HG02623 (cell line): Measurements from ENCODE around the gene ACSF2.

Experiments
- ATAC-seq: cut with Tn5 transposase; IDR thresholded peaks from one replicate; pipeline ENCODE4 v1.9.1; 2021; ENCODE audit warnings: moderate library complexity; ENCODE audit not compliant: unreplicated experiment

The ACSF2 gene

DNA sequence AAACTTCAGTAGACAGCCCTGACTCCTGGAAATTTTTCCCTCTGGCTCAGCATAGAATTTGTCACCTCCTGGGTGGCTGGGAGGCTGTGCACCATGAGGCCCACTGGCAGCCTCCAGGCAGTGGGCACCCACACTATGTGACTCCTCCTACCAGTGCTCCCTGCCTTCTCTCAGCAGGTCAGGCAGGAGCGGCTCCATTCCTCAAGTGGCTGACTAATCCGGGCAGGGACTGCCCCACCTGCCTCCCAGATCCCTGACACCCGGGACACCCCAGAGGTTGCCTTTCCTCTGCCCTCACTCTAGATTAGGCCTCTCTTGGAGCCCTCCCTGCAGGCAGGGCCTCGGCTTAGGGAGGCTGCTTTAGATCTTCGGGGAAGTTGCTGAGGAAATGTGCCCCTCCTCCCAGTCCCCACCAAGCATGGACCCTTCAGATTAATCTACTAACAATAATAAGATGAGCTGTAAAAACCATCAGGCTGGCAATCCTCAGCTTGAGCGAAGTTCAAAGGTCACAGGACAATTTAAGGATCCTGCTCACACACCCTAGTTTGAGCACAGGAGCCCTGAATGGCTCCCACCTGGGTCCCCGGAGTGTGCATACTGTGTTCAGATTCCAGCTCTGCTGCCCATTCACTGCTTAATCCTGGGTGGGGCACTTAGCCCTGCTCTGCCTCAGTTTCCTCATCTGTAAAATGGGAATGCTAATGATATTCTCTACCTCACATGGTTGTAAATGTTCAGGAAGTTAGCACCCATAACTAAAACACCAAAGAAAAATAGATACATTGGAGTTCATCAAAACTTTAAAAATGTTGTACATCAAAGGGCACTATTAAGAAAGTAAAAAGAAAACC, 72.2 kb downstream of the ACSF2 start:
- ATAC-seq: no peak

DNA sequence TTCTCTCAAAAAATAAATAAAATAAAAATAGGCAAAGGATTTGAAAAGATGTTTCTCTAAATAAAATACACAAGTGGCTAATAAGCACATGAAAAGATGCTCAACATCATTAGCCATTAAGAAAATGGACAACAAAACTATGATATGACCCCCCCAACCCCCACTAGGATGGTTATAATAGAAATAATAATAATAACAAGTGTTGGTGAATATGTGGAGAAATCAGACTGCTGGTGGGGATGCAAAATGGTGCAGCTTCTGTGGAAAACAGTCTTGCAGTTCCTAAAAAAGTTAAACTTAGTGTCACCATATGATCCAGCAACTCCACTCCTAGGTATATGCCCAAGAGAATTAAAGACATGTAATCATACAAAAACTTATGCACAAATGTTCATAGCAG, 73.3 kb downstream of the ACSF2 start:
- ATAC-seq: no peak

DNA sequence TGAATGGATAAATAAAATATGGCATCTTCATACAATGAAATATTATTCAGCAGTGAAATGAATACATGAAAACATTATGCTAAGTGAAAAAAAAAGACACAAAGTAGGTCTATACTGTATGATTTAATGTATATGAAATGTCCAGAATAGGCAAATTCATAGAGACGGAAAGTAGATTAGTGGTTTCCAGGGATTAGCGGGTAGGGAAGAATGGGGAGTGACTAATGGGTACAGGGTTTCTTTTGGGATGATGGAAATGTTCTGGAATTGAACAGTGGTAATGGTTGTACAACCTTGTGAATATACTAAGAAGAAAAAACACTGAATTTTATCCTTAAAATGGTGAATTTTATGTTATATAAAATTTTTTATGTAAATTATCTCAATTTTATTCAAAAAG, 73.7 kb downstream of the ACSF2 start:
- ATAC-seq: no peak

DNA sequence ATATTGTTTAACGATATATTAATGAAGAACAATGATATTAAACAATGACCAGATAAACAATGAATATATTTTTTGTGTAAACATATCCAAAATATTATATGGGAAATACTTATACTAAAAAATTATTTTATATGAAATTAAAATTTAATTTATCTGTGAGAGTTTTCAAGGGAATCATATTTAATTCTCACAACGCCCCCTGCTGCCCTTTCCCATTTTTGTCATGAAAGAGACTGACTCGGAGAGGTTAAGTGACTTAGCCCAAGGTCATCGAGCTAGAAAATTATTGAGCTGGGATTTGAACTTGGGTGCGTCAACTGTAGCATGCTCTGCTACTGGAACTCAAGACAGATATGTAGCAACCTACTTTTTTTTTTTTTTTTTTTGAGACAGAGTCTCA, 75.0 kb downstream of the ACSF2 start:
- no peak for ATAC-seq

DNA sequence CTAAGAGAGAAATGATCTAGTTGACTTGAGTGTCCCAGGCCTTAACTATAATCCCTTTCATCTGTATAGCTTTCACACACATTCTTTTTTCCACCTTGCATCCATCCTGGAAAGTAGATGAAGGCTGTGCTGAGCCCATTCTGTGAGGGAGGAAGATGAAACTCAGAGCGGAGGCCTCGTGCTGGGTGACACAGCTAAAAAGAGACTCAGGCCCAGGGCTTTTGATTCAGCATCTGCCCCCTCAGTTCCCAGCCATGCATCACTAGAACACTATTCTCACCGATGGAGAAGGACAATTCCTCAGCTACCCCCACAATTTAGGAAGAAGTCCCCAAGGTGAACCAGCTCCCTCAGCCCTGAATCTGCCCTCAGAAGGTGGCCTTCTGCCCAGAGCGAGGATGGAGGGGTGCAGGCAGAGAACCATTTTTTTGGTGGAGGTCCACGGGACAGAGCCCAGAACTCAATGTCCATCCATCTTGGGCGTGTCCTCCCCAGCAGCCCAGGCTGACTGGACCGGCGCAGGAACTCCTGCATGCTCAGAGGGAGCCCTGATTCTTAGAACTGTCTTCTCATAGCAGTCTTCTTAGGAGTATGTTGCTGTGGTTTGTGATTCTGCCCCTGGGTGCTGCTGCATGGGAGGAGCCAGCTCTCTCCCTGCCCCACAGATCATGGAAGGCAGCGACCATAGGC, 76.4 kb downstream of the ACSF2 start:
- ATAC-seq: no peak

DNA sequence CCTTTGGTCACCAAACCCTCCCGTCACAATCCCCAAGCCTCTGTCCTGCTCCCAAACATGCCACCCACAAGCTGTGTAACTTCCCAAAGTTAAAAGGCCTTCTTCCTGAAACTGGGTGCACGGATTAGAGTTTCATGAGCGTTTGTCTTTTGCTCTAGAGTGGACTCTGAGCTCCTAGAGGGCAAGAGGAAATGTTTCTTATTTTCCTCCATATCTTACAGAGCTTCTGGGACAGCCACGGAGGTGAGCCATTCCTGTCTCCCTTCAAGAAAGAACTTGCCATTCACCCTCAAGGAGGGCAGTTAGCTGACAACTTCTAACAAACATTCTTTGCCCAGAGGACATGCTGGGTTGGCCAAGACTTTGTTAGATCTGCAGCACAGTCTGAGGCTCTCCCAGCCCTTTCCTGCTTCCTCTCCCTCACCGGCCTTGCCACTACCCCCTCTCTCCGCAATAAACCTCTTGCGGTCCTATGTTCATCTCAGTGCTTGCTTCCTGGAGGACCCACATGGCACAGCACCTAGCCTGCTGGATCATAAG, 79.6 kb downstream of the ACSF2 start:
- ATAC-seq: no peak

DNA sequence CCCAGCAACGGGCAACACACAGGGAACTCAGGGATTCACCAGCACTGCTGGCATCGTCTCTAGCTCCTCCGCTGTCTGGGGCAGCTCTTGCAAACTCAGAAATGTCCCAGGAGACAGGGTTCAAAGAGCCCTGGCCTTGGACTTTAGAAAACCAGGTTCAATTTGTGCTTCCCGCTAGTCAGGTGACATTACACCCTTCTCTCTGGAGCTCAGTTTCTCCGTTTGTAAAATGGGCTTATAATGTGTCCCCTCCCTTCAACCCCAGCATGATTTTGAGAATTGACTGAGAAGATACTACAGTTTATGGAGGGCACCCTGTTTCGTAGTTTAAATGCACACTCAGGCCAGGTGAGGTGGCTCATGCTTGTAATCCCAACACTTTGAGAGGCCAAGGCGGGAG, 80.3 kb downstream of the ACSF2 start:
- no peak for ATAC-seq

DNA sequence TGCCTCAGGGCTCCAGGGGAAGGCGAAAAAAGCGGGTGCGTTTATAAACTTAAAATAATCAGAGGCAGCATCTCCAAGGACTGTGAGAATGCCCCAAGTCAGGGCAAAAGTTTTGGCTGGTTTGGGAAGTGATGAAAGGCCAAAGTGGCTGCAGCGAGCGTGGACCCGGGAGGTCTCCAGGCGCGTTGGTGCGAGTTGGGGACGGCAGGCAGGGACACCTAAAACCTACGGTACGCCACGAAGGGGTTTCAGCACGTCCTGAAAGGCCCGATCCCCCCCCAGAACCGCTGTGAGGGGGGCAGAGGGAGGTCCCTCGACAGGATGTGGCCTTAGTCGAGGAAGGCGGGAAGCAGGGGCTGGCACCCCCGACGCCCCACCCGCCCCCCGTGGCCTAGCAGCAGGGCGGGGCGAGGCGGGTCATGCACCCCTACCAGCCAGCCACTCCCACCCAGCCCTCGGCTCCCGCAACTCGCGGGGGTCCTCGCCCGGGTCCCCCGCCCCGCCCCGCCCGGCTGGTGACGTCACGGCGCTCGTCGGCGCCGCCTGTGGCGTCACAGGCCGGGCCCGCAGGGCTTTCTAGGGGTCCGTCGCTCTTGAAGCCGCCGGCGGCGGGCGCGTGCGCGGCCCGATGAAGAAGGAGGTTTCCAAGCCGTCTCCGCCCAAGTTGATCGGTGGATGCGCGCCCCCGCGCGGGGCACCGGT, 82.0 kb downstream of the ACSF2 start, which contains the start of gene MYCBPAP:
Gene MYCBPAP (plus strand): TSS at position 569 of the 702 bp plus-strand sequence. CDS start 236 bp downstream, outside the sequence.
- ATAC-seq: no peak

DNA sequence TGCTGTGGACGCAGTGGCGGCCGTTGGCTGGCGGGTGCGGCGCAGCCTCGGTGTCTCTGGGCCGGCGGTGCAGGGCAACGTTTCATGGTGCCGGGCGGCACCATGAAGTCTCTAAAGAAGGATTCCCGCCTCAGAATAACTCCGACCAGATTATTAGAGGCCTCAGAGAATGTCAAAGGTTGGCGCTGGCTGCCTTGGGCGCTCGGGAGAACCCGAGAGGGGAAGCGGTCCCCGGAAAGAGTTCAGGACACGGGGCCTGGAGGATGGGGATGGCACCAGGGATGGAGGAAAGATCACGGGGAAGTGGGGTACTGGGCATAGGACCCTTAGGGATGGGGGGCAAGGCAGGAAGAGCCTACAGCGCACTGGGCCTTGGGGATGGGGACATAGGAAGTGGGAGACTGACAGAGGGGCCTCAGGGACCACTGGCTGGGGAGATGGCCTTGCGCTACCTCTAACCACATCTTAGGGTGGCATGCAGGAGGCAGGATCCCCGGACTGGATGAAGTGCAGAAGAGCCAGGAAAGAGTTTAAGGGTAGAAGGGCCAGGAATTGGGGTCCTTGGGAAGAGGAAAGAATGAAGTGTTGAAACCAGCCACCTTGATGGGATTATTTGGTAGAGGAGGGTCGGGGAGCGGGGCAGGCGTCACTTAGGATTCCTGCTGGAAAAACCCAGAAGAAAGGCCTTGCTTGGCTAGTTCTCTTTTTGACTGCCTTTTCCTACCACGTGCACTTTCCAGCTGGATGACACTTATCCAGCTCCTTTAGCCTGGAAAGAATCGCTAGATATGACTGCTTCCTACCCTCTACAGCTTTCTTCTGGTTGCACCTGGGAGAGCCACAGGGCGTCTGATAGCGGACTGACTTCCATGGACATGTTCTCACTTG, 82.8 kb downstream of the ACSF2 start:
- no peak for ATAC-seq

DNA sequence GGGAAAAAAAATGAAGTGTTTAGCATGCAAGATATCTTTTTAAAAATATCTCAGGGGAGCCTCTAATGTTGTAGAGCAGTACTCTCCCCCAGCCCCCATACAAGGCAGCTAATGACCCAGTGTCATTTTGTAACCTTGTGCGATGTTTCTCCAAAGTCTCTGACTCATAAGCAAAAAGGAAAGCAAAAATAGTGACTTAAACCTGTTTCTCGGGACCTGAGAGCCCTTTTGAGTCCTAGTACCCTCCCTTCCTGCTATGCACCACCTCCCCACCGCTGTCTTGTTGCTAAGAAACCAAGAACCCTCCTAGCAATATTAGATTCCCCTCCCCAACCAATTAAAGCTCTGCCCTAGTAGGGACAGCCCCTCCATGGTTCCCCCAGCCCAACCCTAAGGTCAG, 85.0 kb downstream of the ACSF2 start:
- ATAC-seq: peak; percentile 73

DNA sequence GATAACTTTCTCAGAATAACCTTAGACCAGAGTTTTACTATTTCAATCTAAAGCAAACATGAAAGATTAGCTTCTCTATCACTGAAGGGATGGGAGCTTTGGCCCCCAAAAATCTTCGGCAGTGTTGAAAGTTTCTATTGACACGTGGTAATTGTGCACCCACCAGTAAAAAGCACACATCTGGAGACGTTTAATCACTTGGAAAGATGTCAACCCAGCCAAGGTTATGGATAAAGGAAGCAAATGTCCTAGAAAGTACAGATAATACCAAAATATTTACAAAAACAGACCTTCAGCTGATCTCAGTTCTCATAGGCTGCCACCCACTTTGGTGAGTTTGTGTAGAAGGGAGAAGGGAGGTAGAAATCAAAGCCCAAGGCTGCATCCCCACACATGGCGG, 87.5 kb downstream of the ACSF2 start:
- ATAC-seq: no peak

DNA sequence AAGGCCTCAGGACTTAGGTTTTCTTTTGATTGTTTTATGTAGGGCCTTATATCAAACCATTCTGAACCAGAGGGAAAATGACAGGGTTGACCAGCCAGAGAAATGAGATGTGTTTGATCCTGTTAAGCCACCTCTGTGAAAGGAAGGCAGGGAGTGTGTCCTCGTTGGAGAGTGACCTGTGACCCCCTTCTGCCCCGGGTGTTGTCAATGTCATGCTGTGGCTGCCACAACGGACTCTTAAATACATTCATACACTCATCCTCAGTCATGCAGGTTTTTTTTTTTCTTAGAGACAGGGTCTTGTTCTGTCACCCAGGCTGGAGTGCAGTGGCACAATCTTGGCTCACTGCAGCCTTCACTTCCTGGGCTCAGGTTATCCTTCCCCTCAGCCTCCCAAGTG, 88.4 kb downstream of the ACSF2 start:
- no peak for ATAC-seq

DNA sequence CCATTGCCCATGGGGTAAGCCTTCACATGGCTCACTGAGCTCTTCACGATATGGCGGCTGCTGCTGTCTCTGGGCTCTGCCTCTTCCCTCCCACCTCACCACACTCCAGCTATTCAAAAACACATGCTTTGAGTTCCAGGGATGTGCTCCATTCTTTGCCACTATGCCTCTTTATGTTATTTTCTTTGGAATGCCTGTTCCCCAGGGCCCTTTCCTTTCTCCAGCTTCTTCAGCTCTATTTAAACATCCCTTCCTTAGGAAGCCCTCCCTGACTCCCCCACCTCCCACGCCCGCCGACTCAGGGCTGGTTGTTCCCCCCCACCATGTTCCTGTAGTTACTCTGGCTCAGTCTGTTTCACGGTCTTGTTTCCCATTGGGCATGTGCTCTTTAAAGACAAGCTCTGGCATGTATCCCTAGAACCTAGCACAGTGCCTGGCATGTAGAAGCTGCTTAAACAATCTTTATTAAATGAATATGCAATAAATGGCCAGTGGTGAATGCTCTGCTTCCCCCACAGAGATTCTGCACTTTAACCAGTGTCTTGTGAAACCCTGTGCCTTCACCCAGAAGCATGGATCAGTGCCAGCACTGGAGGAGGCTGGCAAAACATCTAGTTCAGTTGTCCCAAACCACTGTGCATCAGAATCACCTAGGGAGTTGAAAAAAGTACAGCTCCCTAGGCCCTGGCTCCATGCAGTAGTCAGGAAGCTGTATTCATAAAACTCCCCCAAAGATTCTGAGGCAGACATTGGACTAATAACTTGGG, 89.1 kb downstream of the ACSF2 start:
- ATAC-seq: no peak

DNA sequence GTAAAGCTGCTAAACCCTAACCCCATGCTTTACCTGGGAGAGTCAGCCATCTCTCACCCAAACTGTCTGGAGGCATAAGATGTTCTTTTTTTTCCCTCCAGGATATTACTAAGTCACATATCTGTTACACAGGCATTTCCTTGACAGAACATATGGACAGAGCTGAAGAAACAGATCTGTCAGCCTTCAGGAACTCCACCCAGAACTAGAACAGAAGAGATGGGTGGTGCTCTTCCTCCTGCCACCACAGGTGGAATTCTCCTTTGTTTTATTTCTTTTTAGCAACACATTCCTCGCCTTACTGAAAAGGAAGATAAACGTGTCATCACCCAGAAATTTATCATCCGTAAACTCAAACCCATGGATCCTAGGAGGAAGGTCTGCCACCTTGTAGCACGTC, 91.0 kb downstream of the ACSF2 start:
- ATAC-seq: no peak

DNA sequence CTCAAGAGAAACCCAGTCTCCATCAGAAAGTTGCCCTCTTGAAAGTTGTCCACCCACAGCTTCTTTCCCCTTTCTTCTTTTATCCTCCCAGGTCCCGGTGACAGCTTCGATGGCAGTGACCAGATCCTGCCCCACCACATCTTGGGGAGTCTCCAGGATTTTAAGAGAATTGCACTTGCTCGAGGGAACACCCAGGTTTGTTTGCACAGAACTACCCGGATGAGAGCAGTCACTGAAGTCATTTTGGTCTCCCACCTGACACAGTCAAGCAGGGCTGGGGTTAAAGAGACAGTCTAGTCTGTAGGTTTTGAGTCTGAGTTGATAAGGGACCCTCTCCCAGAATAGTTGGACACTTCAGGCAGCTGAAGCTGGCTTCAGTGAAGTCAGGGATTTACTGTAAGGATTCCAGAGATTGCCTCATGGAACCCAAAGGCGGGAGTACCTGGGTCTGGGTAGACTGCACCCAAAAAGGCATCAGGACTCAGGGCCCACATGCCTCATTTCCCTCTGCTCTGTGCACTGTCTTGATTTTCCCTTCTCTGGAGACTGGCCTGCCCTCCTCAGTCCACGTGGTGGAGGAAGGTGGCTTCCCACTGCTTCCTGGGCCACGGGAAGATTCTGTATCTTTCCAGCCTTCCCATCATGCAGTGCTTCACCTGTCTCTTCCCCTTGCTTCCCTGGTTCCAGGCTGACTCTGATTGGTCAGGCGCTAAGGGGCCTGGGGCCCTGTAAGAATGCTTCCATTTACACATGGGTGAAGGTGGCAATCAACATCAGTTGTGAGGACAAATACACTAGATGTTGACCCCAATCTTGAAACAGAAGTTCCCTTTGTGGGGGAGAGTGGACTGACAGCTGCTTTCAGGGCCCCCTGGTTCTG, 91.7 kb downstream of the ACSF2 start:
- no peak for ATAC-seq

DNA sequence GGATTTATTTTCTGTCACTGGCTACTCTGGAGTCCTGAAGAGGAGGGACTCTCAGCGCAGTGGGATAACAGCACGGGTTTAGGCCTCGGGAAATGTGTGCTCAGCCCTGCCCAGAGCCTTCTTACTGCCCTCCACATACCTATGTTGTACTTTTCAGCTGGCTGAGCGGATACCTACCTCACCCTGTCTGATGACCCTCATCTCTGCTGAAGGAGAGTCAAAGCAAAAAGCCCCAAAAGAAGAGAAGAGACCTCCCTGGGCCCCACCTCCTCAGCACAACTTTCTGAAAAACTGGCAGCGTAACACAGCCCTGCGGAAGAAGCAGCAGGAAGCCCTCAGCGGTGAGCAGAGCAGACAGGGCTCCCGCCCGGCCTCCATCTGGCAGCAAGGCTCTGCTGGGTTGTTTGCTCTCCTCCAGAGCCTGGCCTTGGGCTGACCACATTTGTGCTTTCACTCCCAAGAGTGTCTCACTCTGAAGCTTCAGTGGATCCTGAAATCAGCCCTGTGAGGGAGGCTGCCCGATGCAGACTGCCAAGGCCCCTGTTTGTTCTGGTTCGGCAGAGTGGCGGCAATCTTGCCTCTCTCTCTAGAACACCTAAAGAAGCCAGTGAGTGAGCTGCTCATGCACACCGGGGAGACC, 92.5 kb downstream of the ACSF2 start:
- ATAC-seq: no peak

DNA sequence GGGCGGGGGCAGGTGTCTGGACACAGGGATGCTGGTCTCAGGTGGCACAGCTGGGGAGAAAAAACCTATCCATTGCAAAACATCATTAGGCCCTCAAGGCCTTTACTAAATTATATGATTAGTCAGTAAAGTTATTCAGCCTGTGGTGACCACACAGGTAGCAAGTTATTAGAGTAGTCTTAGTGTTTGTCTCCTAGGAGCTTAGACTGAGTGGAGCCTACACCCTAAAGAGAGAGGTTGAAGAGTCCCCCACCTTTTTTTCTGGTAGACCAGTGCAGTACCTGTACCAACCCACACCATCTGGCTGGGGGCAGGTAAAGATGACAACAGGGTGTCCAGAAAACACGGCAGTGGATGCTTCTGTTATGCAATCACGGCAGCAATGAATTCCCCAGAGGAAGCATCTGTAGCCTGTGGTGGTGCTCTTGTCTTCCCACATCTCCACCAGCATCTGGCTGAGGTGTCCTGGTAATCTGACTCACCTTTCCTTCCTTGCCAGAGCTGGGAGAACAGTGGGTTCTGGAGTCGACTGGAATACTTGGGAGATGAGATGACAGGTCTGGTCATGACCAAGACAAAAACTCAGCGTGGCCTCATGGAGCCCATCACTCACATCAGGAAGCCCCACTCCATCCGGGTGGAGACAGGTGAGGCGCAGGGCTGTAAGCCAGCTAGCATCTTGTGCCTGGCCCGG, 93.3 kb downstream of the ACSF2 start:
- no peak for ATAC-seq

DNA sequence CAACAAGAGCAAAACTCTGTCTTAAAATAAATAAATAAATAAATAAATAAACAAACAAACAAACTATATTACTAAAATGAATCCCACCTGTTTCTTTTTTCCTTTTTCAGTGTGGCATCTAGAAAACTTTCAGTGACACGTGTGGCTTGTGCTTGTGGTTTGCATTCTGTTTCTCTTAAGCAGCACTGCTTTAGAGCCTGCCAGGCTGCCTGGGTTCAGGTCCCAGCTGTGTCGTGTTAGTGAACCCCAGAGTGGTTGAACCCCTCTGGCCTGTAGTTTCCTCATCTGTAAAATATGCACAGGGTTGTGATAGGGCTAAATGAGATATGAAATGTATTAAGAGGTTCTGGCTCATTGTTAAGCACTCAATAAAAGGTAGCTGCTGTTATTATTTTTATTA, 94.5 kb downstream of the ACSF2 start:
- ATAC-seq: no peak
